HCT116 (cell line): Measurements from ENCODE around the gene HOXD13. TPM values are rescaled to one million over a fixed set of nuclear protein-coding genes. Genes with fewer than 3 reads are reported as not detected.

ENCODE experiments used
- total RNA-seq: library from RNA; stranded (reverse); gene quantifications from one replicate; pipeline ENCODE4 v1.2.1, GENCODE V29; 2021; ENCODE audit not compliant: unreplicated experiment

The HOXD13 gene
- total RNA-seq, 1 experiment from 2014 or later, result not detected

Other genes starting within 250 kb of the HOXD13 start
- 22.3 TPM for gene LNPK, start 90.5 kb upstream of the HOXD13 start, total RNA-seq
- gene EVX2, start 8.8 kb upstream of the HOXD13 start, total RNA-seq, result not detected
- gene HOXD12, start 7.1 kb downstream of the HOXD13 start, total RNA-seq, result 0.27 TPM
- not detected for gene HOXD11, start 14.6 kb downstream of the HOXD13 start, total RNA-seq
- gene HOXD10, start 24.1 kb downstream of the HOXD13 start, total RNA-seq, result not detected
- not detected for gene HOXD9, start 30.0 kb downstream of the HOXD13 start, total RNA-seq
- gene HOXD8, start 37.0 kb downstream of the HOXD13 start, total RNA-seq, result 6.0 TPM
- 0.61 TPM for gene HOXD4, start 58.8 kb downstream of the HOXD13 start, total RNA-seq
- 1.4 TPM for gene HOXD3, start 64.6 kb downstream of the HOXD13 start, total RNA-seq
- gene HOXD1, start 95.9 kb downstream of the HOXD13 start, total RNA-seq, result not detected
- 38.9 TPM for gene MTX2, start 176.7 kb downstream of the HOXD13 start, total RNA-seq